SK-N-SH (cell line): ENCODE data around the gene GTPBP4.

Source experiments
- TEAD4 ChIP-seq: IDR thresholded peaks from 2 replicates; pipeline ENCODE4 v1.4.0; 2012; ENCODE audit warnings: mild to moderate bottlenecking, borderline replicate concordance; ENCODE audit not compliant: insufficient read depth
- TF ChIP-seq, protein P1 (sequence below): fragments of 200-600 bp; sonication (generic); IDR thresholded peaks from 2 replicates; pipeline ENCODE4 v1.6.1; 2017; ENCODE audit warnings: antibody characterized with exemption, mild to moderate bottlenecking, moderate library complexity

DNA sequence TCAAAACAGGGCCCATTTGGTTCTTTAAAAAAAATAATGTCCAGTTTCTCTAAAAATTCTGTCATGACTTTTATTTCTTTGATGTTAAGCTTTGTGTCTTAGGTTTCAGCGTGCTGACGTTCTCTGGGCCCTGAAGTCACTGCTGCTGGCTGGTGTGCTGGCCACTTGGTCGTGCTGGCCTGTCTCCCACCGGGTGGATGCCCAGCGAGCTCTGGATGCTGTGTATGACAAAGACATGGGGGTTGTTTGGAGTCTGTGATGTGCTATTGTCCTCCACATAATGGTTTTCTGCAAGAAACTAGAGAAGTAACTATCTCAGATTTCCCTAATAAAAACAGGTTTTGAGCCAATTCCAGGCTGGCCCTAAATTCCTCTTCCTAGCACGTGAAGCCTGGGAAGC is 47.0 kb downstream of the GTPBP4 start:
- TF ChIP-seq, protein P1, sequence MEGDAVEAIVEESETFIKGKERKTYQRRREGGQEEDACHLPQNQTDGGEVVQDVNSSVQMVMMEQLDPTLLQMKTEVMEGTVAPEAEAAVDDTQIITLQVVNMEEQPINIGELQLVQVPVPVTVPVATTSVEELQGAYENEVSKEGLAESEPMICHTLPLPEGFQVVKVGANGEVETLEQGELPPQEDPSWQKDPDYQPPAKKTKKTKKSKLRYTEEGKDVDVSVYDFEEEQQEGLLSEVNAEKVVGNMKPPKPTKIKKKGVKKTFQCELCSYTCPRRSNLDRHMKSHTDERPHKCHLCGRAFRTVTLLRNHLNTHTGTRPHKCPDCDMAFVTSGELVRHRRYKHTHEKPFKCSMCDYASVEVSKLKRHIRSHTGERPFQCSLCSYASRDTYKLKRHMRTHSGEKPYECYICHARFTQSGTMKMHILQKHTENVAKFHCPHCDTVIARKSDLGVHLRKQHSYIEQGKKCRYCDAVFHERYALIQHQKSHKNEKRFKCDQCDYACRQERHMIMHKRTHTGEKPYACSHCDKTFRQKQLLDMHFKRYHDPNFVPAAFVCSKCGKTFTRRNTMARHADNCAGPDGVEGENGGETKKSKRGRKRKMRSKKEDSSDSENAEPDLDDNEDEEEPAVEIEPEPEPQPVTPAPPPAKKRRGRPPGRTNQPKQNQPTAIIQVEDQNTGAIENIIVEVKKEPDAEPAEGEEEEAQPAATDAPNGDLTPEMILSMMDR = no peak
- no peak for TF ChIP-seq TEAD4
